ENCODE data around the gene CDCP1.

DNA sequence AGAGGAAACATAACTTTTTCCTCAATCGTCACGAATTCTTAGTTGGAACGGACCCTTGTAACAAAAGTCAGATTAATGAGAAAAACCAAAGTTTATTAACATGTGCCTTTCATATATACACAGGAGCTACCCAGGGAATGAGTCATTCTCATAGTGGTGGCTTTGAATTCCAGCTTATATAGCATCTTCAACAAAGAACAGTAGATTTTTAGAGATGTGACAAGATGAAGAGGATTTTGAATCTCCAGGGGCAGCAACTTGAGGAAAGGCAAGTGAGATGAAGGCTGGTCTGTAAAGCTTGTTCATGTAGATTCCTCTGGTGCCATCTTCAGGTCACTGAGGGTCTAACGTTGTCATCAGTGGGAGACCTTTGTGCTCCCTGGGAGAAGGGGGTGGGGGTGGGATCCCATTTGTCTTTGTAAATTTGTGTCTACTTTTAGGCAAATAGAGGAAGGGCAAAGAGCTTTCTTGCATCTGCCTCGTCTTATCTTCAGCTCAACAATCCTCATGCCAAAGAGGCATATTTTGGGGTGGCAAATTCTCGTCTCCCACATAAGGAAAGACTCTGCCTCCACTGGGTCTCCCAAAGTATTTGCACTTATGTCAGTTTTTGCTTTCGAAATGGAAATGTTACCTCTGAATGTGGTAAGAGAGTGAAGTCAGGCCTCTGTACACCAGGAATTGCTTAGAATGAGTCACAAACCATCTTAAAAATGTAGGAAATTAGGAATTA, 90.6 kb downstream of the CDCP1 start:
- no peak for TF ChIP-seq POLR2A (IDR thresholded peaks at IDR 0.05; ENCODE audit: low read length)
- no peak for TF ChIP-seq GATA1 (IDR thresholded peaks at IDR 0.05; ENCODE audit: low read depth, low read length)
